Suprapubic skin (tissue), 4 donors: ENCODE results near the gene NANOS3.

Source experiments
- CTCF ChIP-seq, 2 donors: fragments of 200-600 bp in 1 of 2; fragments of 450-650 bp in 1 of 2; sonication (generic) in 1 of 2; IDR thresholded peaks; one replicate each; pipeline ENCODE4 v1.5.1; 2016 to 2019; ENCODE audit warnings: antibody characterized with exemption in 2 of 2, mild to moderate bottlenecking in 1 of 2, moderate library complexity in 1 of 2
- POLR2A ChIP-seq, 2 donors: fragments of 450-650 bp; IDR thresholded peaks; one replicate each; pipeline ENCODE4 v1.6.1; 2017; ENCODE audit warnings: antibody characterized with exemption in 2 of 2, mild to moderate bottlenecking in 2 of 2, moderate library complexity in 2 of 2
- POLR2AphosphoS5 ChIP-seq, 3 donors: sonication (generic); formaldehyde crosslinking; IDR thresholded peaks; one replicate each; pipeline ENCODE4 v1.6.1; 2017; ENCODE audit warnings: antibody characterized with exemption in 3 of 3

- TF ChIP-seq CTCF (IDR thresholded peaks at IDR 0.05), result no peak
- no peak for TF ChIP-seq POLR2AphosphoS5 (IDR thresholded peaks at IDR 0.05)
- TF ChIP-seq POLR2A (IDR thresholded peaks at IDR 0.05), result no peak
Measured at GRCh38 chr19:13875824-13876223, 1.1 kb upstream of the NANOS3 start.
